ENCODE data around the gene ALOX5AP.
A peak's percentile ranks its signal among the peaks of the same experiment; 100 is the strongest.

Gene ALOX5AP

GRCh38 chr13:30725326-30726085 is 9.8 kb upstream of the ALOX5AP start:
- Mint-ChIP-seq H3K4me3 (no peak overlapping the region), H3K9me3 (peaks cover 4% of the 10 kb centered on the region), H3K4me1 (peaks cover 13% of the 10 kb centered on the region), H3K27ac (no peak overlapping the region), H3K36me3 (no peaks in the 10 kb centered on the region)
- DNase-seq (ENCODE audit: low spot score in 2 of 2) (no peak), ATAC-seq (no peak)

GRCh38 chr13:30726192-30726591 is 9.2 kb upstream of the ALOX5AP start:
- no peak for ATAC-seq
- H3K4me1 Mint-ChIP-seq, result peaks cover 6% of the 10 kb centered on the region

GRCh38 chr13:30727491-30728355 is 7.6 kb upstream of the ALOX5AP start:
- DNase-seq (ENCODE audit: low spot score in 2 of 2) (no peak), ATAC-seq (no peak)
- no peaks in the 10 kb centered on the region for H3K36me3 Mint-ChIP-seq
- no peak overlapping the region for H3K4me3 Mint-ChIP-seq
- no peak overlapping the region for H3K27ac Mint-ChIP-seq
- no peaks in the 10 kb centered on the region for H3K4me1 Mint-ChIP-seq
- peaks cover 4% of the 10 kb centered on the region for H3K9me3 Mint-ChIP-seq

More at GRCh38 chr13:30726192-30726591, 9.2 kb upstream of the ALOX5AP start:
- Mint-ChIP-seq H3K36me3 (no peaks in the 10 kb centered on the region), H3K27ac (no peak overlapping the region), H3K4me3 (no peak overlapping the region), H3K9me3 (peaks cover 4% of the 10 kb centered on the region)
- DNase-seq (ENCODE audit: low spot score in 2 of 2), result no peak

- Mint-ChIP-seq H3K36me3 (no peaks in the 10 kb centered on the region), H3K4me3 (no peak overlapping the region), H3K27ac (no peak overlapping the region), H3K4me1 (peaks cover 8% of the 10 kb centered on the region), H3K9me3 (peaks cover 3% of the 10 kb centered on the region)
- ATAC-seq (no peak), DNase-seq (ENCODE audit: low spot score in 2 of 2) (no peak)
These were observed 5.5 kb upstream of the ALOX5AP start for GRCh38 chr13:30729801-30730200.

GRCh38 chr13:30730526-30730925 is 4.8 kb upstream of the ALOX5AP start:
- Mint-ChIP-seq H3K9me3 (no peaks in the 10 kb centered on the region), H3K4me1 (peaks cover 15% of the 10 kb centered on the region), H3K4me3 (no peak overlapping the region), H3K36me3 (no peaks in the 10 kb centered on the region), H3K27ac (no peak overlapping the region)
- no peak for DNase-seq (ENCODE audit: low spot score in 2 of 2)
- no peak for ATAC-seq

- Mint-ChIP-seq H3K36me3 (no peaks in the 10 kb centered on the region), H3K27ac (no peak overlapping the region), H3K4me1 (peaks cover 25% of the 10 kb centered on the region), H3K4me3 (no peak overlapping the region), H3K9me3 (no peaks in the 10 kb centered on the region)
- ATAC-seq (no peak), DNase-seq (ENCODE audit: low spot score in 2 of 2) (no peak)
These were observed 3.8 kb upstream of the ALOX5AP start for GRCh38 chr13:30731361-30732045.

GRCh38 chr13:30732046-30732390 is 3.3 kb upstream of the ALOX5AP start:
- Mint-ChIP-seq H3K4me1 (peaks cover 30% of the 10 kb centered on the region), H3K36me3 (no peaks in the 10 kb centered on the region), H3K27ac (no peak overlapping the region), H3K4me3 (no peak overlapping the region), H3K9me3 (no peaks in the 10 kb centered on the region)
- ATAC-seq (no peak), DNase-seq (ENCODE audit: low spot score in 2 of 2) (no peak)

GRCh38 chr13:30734439-30734838 is 904 bp upstream of the ALOX5AP start:
- no peaks in the 10 kb centered on the region for H3K36me3 Mint-ChIP-seq
- DNase-seq (ENCODE audit: low spot score in 2 of 2) (no peak), ATAC-seq (no peak)
- H3K4me1 Mint-ChIP-seq, result peaks cover 54% of the 10 kb centered on the region
- H3K27ac Mint-ChIP-seq, result peak overlapping the region; percentile 87
- H3K9me3 Mint-ChIP-seq, result no peaks in the 10 kb centered on the region
- peak overlapping the region; percentile 81 for H3K4me3 Mint-ChIP-seq

GRCh38 chr13:30735872-30736175 is 481 bp downstream of the ALOX5AP start:
- no peak for DNase-seq (ENCODE audit: low spot score in 2 of 2)
- ATAC-seq, result no peak
- H3K4me3 Mint-ChIP-seq, result peak overlapping the region; percentile 81
- peaks cover 10% of the 10 kb centered on the region for H3K36me3 Mint-ChIP-seq
- no peaks in the 10 kb centered on the region for H3K9me3 Mint-ChIP-seq
- H3K4me1 Mint-ChIP-seq, result peaks cover 67% of the 10 kb centered on the region
- peak overlapping the region; percentile 87 for H3K27ac Mint-ChIP-seq

- ATAC-seq (no peak), DNase-seq (ENCODE audit: low spot score in 2 of 2) (no peak)
- H3K4me1 Mint-ChIP-seq, result peaks cover 68% of the 10 kb centered on the region
- no peaks in the 10 kb centered on the region for H3K9me3 Mint-ChIP-seq
- peak overlapping the region; percentile 81 for H3K4me3 Mint-ChIP-seq
- H3K27ac Mint-ChIP-seq, result peak overlapping the region; percentile 87
- peaks cover 15% of the 10 kb centered on the region for H3K36me3 Mint-ChIP-seq
These were observed 1.3 kb downstream of the ALOX5AP start for GRCh38 chr13:30736461-30737320.

GRCh38 chr13:30737511-30738337 is 2.4 kb downstream of the ALOX5AP start:
- no peak for ATAC-seq
- DNase-seq (ENCODE audit: low spot score in 2 of 2), result no peak
- Mint-ChIP-seq H3K4me3 (peak overlapping the region; percentile 81), H3K4me1 (peaks cover 70% of the 10 kb centered on the region), H3K36me3 (peaks cover 17% of the 10 kb centered on the region), H3K9me3 (no peaks in the 10 kb centered on the region), H3K27ac (peak overlapping the region; percentile 87)

GRCh38 chr13:30738526-30739236 is 3.3 kb downstream of the ALOX5AP start:
- peaks cover 80% of the 10 kb centered on the region for H3K4me1 Mint-ChIP-seq
- H3K27ac Mint-ChIP-seq, result peak overlapping the region; percentile 87
- H3K9me3 Mint-ChIP-seq, result no peaks in the 10 kb centered on the region
- ATAC-seq (no peak), DNase-seq (ENCODE audit: low spot score in 2 of 2) (no peak)
- peak overlapping the region; percentile 81 for H3K4me3 Mint-ChIP-seq
- H3K36me3 Mint-ChIP-seq, result peaks cover 25% of the 10 kb centered on the region

GRCh38 chr13:30739237-30739528 is 3.8 kb downstream of the ALOX5AP start:
- no peak for DNase-seq (ENCODE audit: low spot score in 2 of 2)
- peaks cover 83% of the 10 kb centered on the region for H3K4me1 Mint-ChIP-seq
- H3K9me3 Mint-ChIP-seq, result no peaks in the 10 kb centered on the region
- H3K36me3 Mint-ChIP-seq, result peaks cover 26% of the 10 kb centered on the region
- ATAC-seq, result no peak
- H3K4me3 Mint-ChIP-seq, result peak overlapping the region; percentile 81
- H3K27ac Mint-ChIP-seq, result no peak overlapping the region
